Heart left ventricle (tissue), 13 donors: Measurements from ENCODE around the gene TRIM52.

Experiments
- POLR2A ChIP-seq, 2 donors: fragments of 450-650 bp; IDR thresholded peaks; one replicate each; pipeline ENCODE4 v1.6.1; 2017; ENCODE audit warnings: antibody characterized with exemption in 2 of 2, mild to moderate bottlenecking in 2 of 2, moderate library complexity in 2 of 2
- TF ChIP-seq, protein P1 (sequence below), 12 donors: fragments of 200-600 bp; sonication (generic) in 4 of 12; IDR thresholded peaks; one replicate each; pipeline versions ENCODE4 v1.5.0 to v1.8.0; 2018 to 2022; ENCODE audit warnings: antibody characterized with exemption in 12 of 12, mild to moderate bottlenecking in 5 of 12
- donor health status: ischemic (EF 13 %, LVEDD 7.1; RV severe dilation, severe dysfunction).
- donor health status: DM: no; HTN: yes; CAD: no.
- donor health status: DM: no; HTN: no; CAD: no.
- donor health status: ischemic (EF 25% LVEDD 6.9; RV normal size, moderate dysfunction).
- donor health status: ischemic (EF 25% LVEDD 5.7; RV mildly dilated, moderate dysfunction).
- donor health status: ischemic (EF 35%, LVEDD 5.7; RV mildly dilated, moderate dysfunction).
- donor health status: nonischemic (EF 11% LVEDD 7.7; RV severe dilation, severe dysfunction).
- donor health status: DM: yes; HTN: yes; CAD: no.
- donor health status: PGD.
- donor health status: ischemic (EF 29% LVEDD 5.4; RV normal size, mild dysfunction).
- donor health status: nonischemic (EF 23%, LVEDD 6.1; RV moderate dilation, normal function).

DNA sequence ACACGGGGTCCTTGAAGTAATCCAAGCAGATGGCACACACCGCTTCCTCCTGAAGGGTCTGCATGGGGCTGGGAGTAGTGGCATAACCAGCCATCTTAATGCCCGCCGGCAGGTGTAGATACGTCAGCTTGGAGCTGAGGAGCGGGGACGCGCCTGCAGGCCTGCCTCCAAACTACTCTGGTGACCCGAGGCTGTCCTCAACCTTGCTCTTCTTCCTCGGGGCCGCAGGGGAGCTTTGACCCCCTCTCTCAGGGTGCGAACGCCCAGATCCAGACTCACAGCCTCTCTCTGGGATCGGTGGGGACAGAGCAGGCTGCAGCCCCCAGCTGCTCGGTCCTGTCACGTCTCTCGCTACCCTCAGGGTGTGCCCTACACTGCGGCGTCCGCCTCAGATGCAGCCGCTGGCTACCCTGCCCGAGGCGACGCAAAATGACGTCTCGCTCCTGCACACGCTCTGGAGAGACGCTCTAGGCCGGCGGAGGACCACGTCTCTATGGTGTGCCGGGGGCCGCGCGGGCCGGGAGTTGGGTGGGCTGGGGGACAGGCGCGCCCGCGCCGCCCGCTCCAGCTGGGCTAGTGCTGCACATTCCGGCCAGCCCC, at the start of gene TRIM52:
- peak; percentile 45 to 76 for TF ChIP-seq POLR2A (IDR thresholded peaks at IDR 0.05)
- TF ChIP-seq, protein P1, sequence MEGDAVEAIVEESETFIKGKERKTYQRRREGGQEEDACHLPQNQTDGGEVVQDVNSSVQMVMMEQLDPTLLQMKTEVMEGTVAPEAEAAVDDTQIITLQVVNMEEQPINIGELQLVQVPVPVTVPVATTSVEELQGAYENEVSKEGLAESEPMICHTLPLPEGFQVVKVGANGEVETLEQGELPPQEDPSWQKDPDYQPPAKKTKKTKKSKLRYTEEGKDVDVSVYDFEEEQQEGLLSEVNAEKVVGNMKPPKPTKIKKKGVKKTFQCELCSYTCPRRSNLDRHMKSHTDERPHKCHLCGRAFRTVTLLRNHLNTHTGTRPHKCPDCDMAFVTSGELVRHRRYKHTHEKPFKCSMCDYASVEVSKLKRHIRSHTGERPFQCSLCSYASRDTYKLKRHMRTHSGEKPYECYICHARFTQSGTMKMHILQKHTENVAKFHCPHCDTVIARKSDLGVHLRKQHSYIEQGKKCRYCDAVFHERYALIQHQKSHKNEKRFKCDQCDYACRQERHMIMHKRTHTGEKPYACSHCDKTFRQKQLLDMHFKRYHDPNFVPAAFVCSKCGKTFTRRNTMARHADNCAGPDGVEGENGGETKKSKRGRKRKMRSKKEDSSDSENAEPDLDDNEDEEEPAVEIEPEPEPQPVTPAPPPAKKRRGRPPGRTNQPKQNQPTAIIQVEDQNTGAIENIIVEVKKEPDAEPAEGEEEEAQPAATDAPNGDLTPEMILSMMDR (IDR thresholded peaks at IDR 0.05) = no peak
